WERI-Rb-1 (cell line): Measurements from ENCODE around the gene UCP3.

ENCODE experiments used
- DNase-seq: peaks from one replicate; pipeline ENCODE4 v3.0.0-alpha.2; 2020
- H3K27ac ChIP-seq: fragments of 250-450 bp; sonication (Bioruptor Pico); 2 replicates; pipeline ENCODE4 v1.5.1; 2020; ENCODE audit warnings: mild to moderate bottlenecking, moderate library complexity
- H3K27me3 ChIP-seq: fragments of 250-450 bp; sonication (Bioruptor Pico); 2 replicates; pipeline ENCODE4 v1.5.1; 2021; ENCODE audit warnings: mild to moderate bottlenecking, low read depth, moderate library complexity; ENCODE audit not compliant: insufficient read depth, severe bottlenecking
- H3K36me3 ChIP-seq: fragments of 250-450 bp; sonication (Bioruptor Pico); 2 replicates; pipeline ENCODE4 v1.5.1; 2020; ENCODE audit warnings: mild to moderate bottlenecking, moderate library complexity
- H3K4me3 ChIP-seq: 2 replicates; pipeline ENCODE4 v1.5.1; 2011; ENCODE audit warnings: low read depth, mild to moderate bottlenecking, control low read depth, low read length
- H3K9me3 ChIP-seq: fragments of 250-450 bp; sonication (Bioruptor Pico); 2 replicates; pipeline ENCODE4 v1.5.1; 2021; ENCODE audit warnings: mild to moderate bottlenecking, moderate library complexity; ENCODE audit not compliant: severe bottlenecking
- CTCF ChIP-seq: IDR thresholded peaks from 2 replicates; pipeline ENCODE4 v1.5.1; 2011; ENCODE audit warnings: low read depth, mild to moderate bottlenecking, control low read depth, inconsistent platforms, low read length

Gene UCP3

GRCh38 chr11:74008373-74009229, at the start of gene UCP3:
Gene UCP3 (minus strand): TSS chr11:74009085. CDS start chr11:74007042, 2,043 bp downstream.
- Histone ChIP-seq H3K27ac (peak within 1 kb of the TSS; percentile 55; the same call in 1 of the 2 replicates), H3K9me3 (no peaks in the 10 kb centered on the region), H3K27me3 (no peaks in the 10 kb centered on the region), H3K4me3 (no peak within 1 kb of the TSS), H3K36me3 (peaks cover 12% of the 10 kb centered on the region)
- TF ChIP-seq CTCF = no peak
- no peak for DNase-seq

- no peak for TF ChIP-seq CTCF
- Histone ChIP-seq H3K36me3 (peaks cover 29% of the 10 kb centered on the region), H3K27ac (no peak overlapping the region), H3K9me3 (no peaks in the 10 kb centered on the region), H3K27me3 (no peaks in the 10 kb centered on the region), H3K4me3 (no peak overlapping the region)
- no peak for DNase-seq
Measured at GRCh38 chr11:74057249-74058151, 48.6 kb upstream of the UCP3 start.

GRCh38 chr11:74055938-74056337, 47.1 kb upstream of the UCP3 start:
- DNase-seq = no peak
- Histone ChIP-seq H3K36me3 (peaks cover 41% of the 10 kb centered on the region), H3K4me3 (no peak overlapping the region), H3K9me3 (no peaks in the 10 kb centered on the region), H3K27me3 (no peaks in the 10 kb centered on the region), H3K27ac (no peak overlapping the region)
- no peak for TF ChIP-seq CTCF

- DNase-seq = no peak
- Histone ChIP-seq H3K36me3 (peaks cover 62% of the 10 kb centered on the region), H3K4me3 (no peak overlapping the region), H3K9me3 (no peaks in the 10 kb centered on the region), H3K27ac (no peak overlapping the region), H3K27me3 (no peaks in the 10 kb centered on the region)
- TF ChIP-seq CTCF = no peak
Measured at GRCh38 chr11:74050465-74050864, 41.6 kb upstream of the UCP3 start.

- Histone ChIP-seq H3K36me3 (peaks cover 62% of the 10 kb centered on the region), H3K9me3 (no peaks in the 10 kb centered on the region), H3K4me3 (no peak overlapping the region), H3K27me3 (no peaks in the 10 kb centered on the region), H3K27ac (no peak overlapping the region)
- no peak for TF ChIP-seq CTCF
- DNase-seq = no peak
Measured at GRCh38 chr11:74048993-74049392, 40.1 kb upstream of the UCP3 start.
